Activated naive CD8-positive, alpha-beta T cell treated with anti-CD3 and anti-CD28 coated beads, Interleukin-2, amount 50 U/mL, for 16 hours (primary cell): ENCODE measurements around the gene EPB41L4A.
"Not testable (repeated sequence)": the region's sequence is repeated elsewhere in the genome, so short reads cannot be mapped to it uniquely, and the experiment has no call there.

Experiments used
- DNase-seq: peaks from one replicate; pipeline ENCODE4 v3.0.0-alpha.2; 2020; ENCODE audit warnings: low read depth, low spot score

Gene EPB41L4A

GRCh38 chr5:112403069-112403468, 16.0 kb downstream of the EPB41L4A start:
- no peak for DNase-seq

- DNase-seq: no peak
Observed at GRCh38 chr5:112401924-112402323, 17.2 kb downstream of the EPB41L4A start.

DNA sequence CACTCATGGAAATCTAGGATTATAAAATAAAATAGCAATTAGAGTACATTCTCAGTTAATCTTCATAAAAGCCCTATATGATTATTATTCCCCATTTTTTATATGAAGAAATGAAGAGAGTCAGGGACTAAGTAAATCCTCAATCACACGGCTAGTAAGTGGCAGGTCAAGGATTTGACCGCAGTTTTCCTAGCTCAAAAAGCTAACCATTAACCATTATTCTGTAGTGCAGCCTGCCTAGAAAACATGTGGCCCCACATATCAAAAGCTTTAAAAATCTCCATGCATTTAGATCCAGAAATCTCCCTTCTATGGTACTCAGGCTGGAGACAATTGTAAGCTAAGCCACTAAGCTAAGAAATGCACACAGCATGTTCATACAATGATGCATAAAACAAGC, 21.4 kb downstream of the EPB41L4A start:
- no peak for DNase-seq

DNA sequence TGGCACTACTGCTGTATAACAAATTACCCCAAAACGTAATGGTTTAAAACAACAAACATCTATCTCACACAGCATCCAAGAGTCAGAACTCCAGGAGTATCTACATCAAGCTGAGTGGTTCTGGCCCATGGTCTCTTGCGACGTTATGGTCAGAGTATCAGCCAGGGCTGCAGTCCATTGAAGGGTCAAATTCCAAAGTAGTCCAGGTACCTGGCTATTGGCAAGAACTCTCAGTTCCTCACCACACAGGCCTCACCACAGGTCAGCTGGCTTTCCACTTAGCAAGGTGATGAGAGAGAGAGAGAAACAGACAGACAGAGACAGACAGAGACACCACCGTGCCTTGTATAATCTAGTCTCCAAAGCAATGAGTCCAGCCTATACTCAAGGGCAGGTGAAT, 22.6 kb downstream of the EPB41L4A start:
- no peak for DNase-seq

DNA sequence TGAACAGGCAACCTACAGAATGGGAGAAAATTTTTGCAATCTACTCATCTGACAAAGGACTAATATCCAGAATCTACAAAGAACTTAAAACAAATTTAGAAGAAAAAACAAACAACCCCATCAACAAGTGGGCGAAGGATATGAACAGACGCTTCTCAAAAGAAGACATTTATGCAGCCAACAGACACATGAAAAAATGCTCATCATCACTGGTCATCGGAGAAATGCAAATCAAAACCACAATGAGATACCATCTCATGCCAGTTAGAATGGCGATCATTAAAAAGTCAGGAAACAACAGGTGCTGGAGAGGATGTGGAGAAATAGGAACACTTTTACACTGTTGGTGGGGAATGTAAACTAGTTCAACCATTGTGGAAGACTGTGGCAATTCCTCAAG, 23.8 kb downstream of the EPB41L4A start:
- not testable (repeated sequence) for DNase-seq

GRCh38 chr5:112390327-112390726, 28.8 kb downstream of the EPB41L4A start:
- DNase-seq: no peak

DNA sequence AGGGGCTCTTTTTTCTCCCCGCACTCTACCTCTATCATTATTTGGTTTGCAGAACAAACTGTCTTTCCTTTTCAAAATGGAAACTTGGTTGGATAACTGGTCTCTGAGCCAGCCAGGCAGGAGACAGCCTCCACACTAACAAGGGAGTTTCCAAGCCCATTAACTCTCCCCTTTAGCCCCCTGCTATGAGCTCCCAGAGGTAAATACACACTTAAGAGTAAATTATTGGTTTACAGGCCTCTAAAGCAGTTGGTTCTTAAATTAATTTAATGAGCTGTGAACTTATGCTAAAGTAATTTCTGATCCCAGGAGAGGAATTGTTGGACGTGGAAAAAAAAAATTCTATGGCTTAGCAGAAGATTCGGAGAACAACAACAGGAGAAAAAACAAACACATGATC, 30.3 kb downstream of the EPB41L4A start:
- no peak for DNase-seq

GRCh38 chr5:112388074-112388473, 31.0 kb downstream of the EPB41L4A start:
- no peak for DNase-seq

- no peak for DNase-seq
Observed at GRCh38 chr5:112386766-112387165, 32.3 kb downstream of the EPB41L4A start.

DNA sequence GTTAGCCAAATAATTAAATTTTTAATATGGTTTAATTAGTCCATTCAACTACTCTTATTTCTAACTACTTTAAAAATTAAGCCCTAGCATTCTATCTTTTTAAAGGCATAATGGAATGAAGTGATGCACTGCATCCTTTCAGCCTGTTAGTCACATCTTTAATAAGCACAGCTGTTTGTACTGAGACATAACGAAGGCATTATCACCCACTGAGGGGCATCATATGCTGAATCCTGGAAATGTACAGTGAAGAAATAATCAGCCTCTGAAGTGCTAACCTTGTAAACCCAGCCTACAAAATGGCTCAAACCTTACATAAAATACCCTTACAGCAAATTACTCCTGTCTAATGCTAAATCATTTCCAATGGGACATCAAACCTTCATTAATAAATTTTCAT, 33.1 kb downstream of the EPB41L4A start:
- DNase-seq: no peak

- DNase-seq: no peak
Observed at GRCh38 chr5:112385566-112385965, 33.5 kb downstream of the EPB41L4A start.

DNA sequence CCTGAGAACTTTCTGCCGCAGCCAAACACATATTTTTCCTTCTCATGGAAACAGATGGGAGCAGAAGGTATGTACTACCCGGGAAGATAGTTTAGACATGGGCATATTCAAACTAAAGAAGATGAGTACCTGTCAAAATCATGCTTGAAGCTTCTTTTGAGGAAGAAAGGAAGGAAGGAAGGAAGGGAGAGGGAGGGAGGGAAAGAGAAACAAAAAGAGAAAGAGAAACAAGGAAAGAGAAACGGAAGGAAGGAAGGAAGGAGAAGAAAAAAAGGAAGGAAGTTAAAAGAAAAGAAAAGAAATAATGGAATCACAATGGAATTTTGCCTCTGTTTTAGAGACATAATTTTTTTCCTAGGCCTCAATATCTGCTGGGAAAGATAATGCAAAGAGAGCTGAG, 34.6 kb downstream of the EPB41L4A start:
- DNase-seq: no peak

- DNase-seq: no peak
Observed at GRCh38 chr5:112382886-112383285, 36.2 kb downstream of the EPB41L4A start.

DNA sequence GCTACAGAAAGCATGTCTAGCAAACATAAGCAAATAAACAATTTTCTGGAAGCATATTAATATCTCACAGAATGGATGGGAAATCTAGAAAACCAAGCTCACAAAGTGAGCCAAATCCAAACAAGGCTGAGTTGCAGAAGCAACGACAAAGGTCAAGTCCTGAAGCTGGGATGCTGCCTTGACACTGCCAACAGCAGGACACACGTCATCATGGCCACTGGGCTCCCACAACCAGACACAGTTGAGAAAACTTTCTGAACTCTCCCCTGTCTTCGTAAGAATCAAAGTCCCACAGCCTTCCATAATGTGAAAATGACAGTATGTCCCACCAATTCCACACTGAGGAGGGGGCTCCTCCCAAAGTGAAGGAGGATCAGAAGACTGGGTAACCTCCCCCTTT, 37.6 kb downstream of the EPB41L4A start:
- DNase-seq: no peak

DNA sequence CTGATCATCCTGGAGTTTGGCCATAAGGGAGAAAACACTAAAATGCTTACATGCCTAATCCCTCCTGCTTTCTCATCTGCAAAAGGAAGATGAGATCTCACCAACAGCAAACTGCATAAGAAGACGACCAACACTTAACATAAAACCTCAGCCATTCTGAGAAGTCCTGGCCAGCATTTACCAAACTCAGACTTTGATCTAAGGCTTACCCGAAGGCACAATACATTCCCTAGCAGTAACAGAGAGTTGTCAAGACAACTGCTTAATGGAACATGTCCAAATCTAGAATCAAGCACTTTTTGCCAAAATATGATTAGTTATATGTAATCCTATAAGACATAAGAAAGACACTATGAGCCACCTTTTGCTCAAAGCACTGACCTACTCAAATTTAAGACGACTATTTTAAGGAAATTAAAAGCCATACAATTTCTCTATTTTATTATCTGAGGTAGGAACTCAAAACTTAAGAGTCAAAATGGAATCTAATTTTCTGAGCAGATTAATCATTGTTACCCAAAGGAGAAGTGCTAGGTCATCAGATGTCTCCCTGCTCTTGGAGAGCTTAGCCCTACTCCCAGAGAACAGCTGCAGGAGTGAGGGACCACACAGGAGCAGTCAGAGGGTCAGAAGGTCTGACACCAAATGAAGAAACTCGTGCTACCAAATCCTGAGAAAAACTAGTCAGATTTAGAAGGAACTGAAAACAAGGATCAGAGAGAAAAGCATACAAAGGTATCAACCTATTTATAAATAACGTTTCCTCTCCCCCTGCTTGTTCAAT, 39.3 kb downstream of the EPB41L4A start:
- DNase-seq: no peak

GRCh38 chr5:112374818-112375217, 44.3 kb downstream of the EPB41L4A start:
- DNase-seq: no peak

DNA sequence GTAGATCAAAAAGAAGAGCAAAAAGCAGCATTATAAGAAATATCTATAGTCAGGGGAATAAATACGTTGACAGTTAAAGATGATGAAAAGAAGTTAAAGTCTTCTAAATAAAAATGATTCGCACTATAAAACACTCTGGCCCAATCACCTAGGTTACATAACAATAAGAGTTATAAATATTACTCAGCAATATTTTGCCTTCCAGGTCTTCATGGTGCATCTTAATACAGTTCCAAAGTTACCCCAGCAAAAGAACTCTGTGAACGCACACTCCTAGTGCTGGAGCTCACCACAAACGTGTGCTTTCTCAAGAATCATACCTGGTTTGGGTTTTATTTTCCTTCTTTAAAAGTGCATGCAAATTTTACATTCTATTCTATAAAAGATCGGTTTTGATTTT, 44.7 kb downstream of the EPB41L4A start:
- DNase-seq: no peak

- DNase-seq: no peak
Observed at GRCh38 chr5:112373885-112374284, 45.2 kb downstream of the EPB41L4A start.

- DNase-seq: no peak
Observed at GRCh38 chr5:112372543-112372942, 46.5 kb downstream of the EPB41L4A start.

DNA sequence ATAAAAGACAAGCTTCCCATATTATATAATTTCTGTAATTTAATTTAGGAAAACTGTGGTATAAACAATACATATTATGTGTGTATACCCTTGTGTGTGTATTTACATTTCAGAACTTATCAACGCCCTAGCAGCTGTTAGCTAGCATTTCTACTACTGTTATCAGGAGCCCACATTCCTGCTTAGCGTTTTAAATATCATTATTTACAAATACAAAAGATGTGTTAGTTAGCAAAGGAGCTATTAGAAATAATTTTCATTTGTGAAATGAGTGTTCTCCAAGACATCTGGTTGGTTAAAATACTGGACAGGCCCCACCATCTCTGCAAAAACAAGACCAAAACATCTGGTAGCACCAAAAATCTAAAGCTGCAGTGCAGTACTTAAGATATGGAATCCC, 48.0 kb downstream of the EPB41L4A start:
- no peak for DNase-seq

DNA sequence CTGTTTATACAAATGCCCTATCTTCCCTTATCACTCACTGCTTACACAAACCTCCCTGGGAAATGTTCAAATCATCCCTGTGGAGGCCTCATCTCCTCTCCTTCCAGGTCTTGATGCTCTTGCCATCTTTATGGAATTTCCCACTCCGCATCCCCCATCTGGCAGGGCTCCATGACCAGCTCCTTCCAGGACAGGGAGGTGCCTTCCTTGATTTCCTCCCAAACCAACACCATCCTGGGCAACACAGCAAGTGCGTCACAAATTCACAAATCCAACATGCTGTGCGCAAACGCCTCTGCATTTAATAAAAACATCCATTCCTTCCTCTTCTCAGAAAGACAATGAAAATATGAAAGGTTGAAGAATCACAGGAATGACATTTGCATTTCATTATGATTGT, 51.7 kb downstream of the EPB41L4A start:
- no peak for DNase-seq

- no peak for DNase-seq
Observed at GRCh38 chr5:112366987-112367386, 52.1 kb downstream of the EPB41L4A start.

DNA sequence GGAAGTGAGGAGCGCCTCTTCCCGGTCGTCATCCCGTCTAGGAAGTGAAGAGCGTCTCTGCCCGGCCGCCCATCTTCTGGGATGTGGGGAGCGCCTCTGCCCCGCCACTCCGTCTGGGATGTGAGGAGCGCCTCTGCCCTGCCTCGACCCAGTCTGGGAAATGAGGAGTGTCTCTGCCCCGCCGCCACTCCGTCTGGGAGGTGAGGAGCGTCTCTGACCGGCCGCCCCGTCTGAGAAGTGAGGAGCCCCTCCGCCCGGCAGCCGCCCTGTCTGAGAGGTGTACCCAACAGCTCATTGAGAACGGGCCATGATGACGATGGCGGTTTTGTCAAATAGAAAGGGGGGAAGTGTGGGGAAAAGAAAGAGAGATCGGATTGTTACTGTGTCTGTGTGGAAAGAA, 58.3 kb downstream of the EPB41L4A start:
- DNase-seq: not testable (repeated sequence)
